Activated T-helper 9 cell treated with anti-CD3 and anti-CD28 coated beads, Interleukin-2, amount 50 U/mL, for 16 hours (primary cell): Measurements from ENCODE around the gene FLCN.
"Not testable (repeated sequence)": the region's sequence is repeated elsewhere in the genome, so short reads cannot be mapped to it uniquely, and the experiment has no call there.

Source experiments
- DNase-seq: peaks from one replicate; pipeline ENCODE4 v3.0.0-alpha.2; 2020; ENCODE audit warnings: low read depth

Gene FLCN

GRCh38 chr17:17237026-17237799, at the start of gene FLCN:
TSS of gene FLCN (minus strand) at chr17:17237168. CDS start at chr17:17228137, 9,031 bp downstream.
- peak; percentile 85 for DNase-seq

- no peak for DNase-seq
Measured at GRCh38 chr17:17285951-17286350, 49.0 kb upstream of the FLCN start.

- peak; percentile 96 for DNase-seq
Measured at GRCh38 chr17:17280613-17281549, 43.9 kb upstream of the FLCN start, which contains the start of gene COPS3. TSS of gene COPS3 (minus strand) at chr17:17281246. CDS start at chr17:17281186, 60 bp downstream.

- no peak for DNase-seq
Measured at GRCh38 chr17:17279316-17279715, 42.3 kb upstream of the FLCN start.

GRCh38 chr17:17277431-17277830, 40.5 kb upstream of the FLCN start:
- not testable (repeated sequence) for DNase-seq

GRCh38 chr17:17275971-17276370, 39.0 kb upstream of the FLCN start:
- DNase-seq: no peak

GRCh38 chr17:17269926-17270773, 33.2 kb upstream of the FLCN start:
- DNase-seq: no peak

- DNase-seq: no peak
Measured at GRCh38 chr17:17264430-17264829, 27.5 kb upstream of the FLCN start.

GRCh38 chr17:17258998-17259397, 22.0 kb upstream of the FLCN start:
- DNase-seq: no peak

- DNase-seq: no peak
Measured at GRCh38 chr17:17258011-17258410, 21.0 kb upstream of the FLCN start.

- no peak for DNase-seq
Measured at GRCh38 chr17:17256316-17256715, 19.3 kb upstream of the FLCN start.

- not testable (repeated sequence) for DNase-seq
Measured at GRCh38 chr17:17255689-17256088, 18.7 kb upstream of the FLCN start.

GRCh38 chr17:17254036-17254435, 17.1 kb upstream of the FLCN start:
- no peak for DNase-seq

GRCh38 chr17:17253406-17253805, 16.4 kb upstream of the FLCN start:
- no peak for DNase-seq

- no peak for DNase-seq
Measured at GRCh38 chr17:17252149-17252661, 15.2 kb upstream of the FLCN start.

GRCh38 chr17:17246879-17247278, 9.9 kb upstream of the FLCN start:
- no peak for DNase-seq

- DNase-seq: no peak
Measured at GRCh38 chr17:17243163-17243562, 6.2 kb upstream of the FLCN start.

- DNase-seq: no peak
Measured at GRCh38 chr17:17242246-17242645, 5.3 kb upstream of the FLCN start.

- DNase-seq: no peak
Measured at GRCh38 chr17:17241656-17242055, 4.7 kb upstream of the FLCN start.

- DNase-seq: no peak
Measured at GRCh38 chr17:17239832-17240231, 2.9 kb upstream of the FLCN start.

- no peak for DNase-seq
Measured at GRCh38 chr17:17236295-17237025, 508 bp downstream of the FLCN start.
